Central memory CD8-positive, alpha-beta T cell (primary cell): ENCODE measurements around the gene GPR107.

Experiments
- ATAC-seq: fragments of 150-1000 bp; cut with Tn5 transposase; replicated peaks from 2 replicates; pipeline ENCODE4 v1.10.0; 2022; ENCODE audit warnings: mild to moderate bottlenecking, moderate FRiP score, moderate number of reproducible peaks; ENCODE audit not compliant: poor library complexity, severe bottlenecking; ENCODE audit errors: extremely low read depth
- DNase-seq, 2 donors: peaks; one replicate each; pipeline ENCODE4 v3.0.0; 2021; ENCODE audit warnings: low spot score in 2 of 2
- H3K27ac Mint-ChIP-seq: one replicate; pipeline ENCODE4 v1.8.0; 2022; ENCODE audit warnings: low read depth, mild to moderate bottlenecking, moderate library complexity, mixed read lengths
- H3K27me3 Mint-ChIP-seq: one replicate; pipeline ENCODE4 v1.8.0; 2022; ENCODE audit warnings: mixed read lengths
- H3K36me3 Mint-ChIP-seq: one replicate; pipeline ENCODE4 v1.8.0; 2022; ENCODE audit warnings: mild to moderate bottlenecking, moderate library complexity, mixed read lengths; ENCODE audit not compliant: insufficient read depth
- H3K4me1 Mint-ChIP-seq: one replicate; pipeline ENCODE4 v1.8.0; 2022; ENCODE audit warnings: mixed read lengths
- H3K4me3 Mint-ChIP-seq: one replicate; pipeline ENCODE4 v1.8.0; 2022; ENCODE audit warnings: mild to moderate bottlenecking, moderate library complexity, mixed read lengths
- H3K9me3 Mint-ChIP-seq: one replicate; pipeline ENCODE4 v1.8.0; 2022; ENCODE audit warnings: mixed read lengths

GPR107 gene

GRCh38 chr9:130078547-130078946, 24.8 kb downstream of the GPR107 start:
- H3K4me3 Mint-ChIP-seq: no peak overlapping the region
- no peaks in the 10 kb centered on the region for H3K27me3 Mint-ChIP-seq
- peaks cover 45% of the 10 kb centered on the region for H3K36me3 Mint-ChIP-seq
- ATAC-seq (no peak), DNase-seq (no peak)
- no peaks in the 10 kb centered on the region for H3K9me3 Mint-ChIP-seq
- H3K27ac Mint-ChIP-seq: no peak overlapping the region
- no peaks in the 10 kb centered on the region for H3K4me1 Mint-ChIP-seq

GRCh38 chr9:130084337-130084736, 30.6 kb downstream of the GPR107 start:
- no peak for DNase-seq
- Mint-ChIP-seq H3K36me3 (peaks cover 30% of the 10 kb centered on the region), H3K4me3 (no peak overlapping the region), H3K27ac (no peak overlapping the region), H3K4me1 (no peaks in the 10 kb centered on the region), H3K27me3 (no peaks in the 10 kb centered on the region), H3K9me3 (no peaks in the 10 kb centered on the region)
- ATAC-seq: no peak

GRCh38 chr9:130088051-130088450, 34.3 kb downstream of the GPR107 start:
- ATAC-seq: no peak
- no peaks in the 10 kb centered on the region for H3K4me1 Mint-ChIP-seq
- no peak for DNase-seq
- H3K4me3 Mint-ChIP-seq: no peak overlapping the region
- no peak overlapping the region for H3K27ac Mint-ChIP-seq
- no peaks in the 10 kb centered on the region for H3K27me3 Mint-ChIP-seq
- H3K36me3 Mint-ChIP-seq: peaks cover 34% of the 10 kb centered on the region
- H3K9me3 Mint-ChIP-seq: no peaks in the 10 kb centered on the region

GRCh38 chr9:130089141-130089540, 35.4 kb downstream of the GPR107 start:
- no peak overlapping the region for H3K27ac Mint-ChIP-seq
- no peaks in the 10 kb centered on the region for H3K27me3 Mint-ChIP-seq
- H3K36me3 Mint-ChIP-seq: peaks cover 38% of the 10 kb centered on the region
- H3K4me1 Mint-ChIP-seq: no peaks in the 10 kb centered on the region
- ATAC-seq: no peak
- H3K9me3 Mint-ChIP-seq: no peaks in the 10 kb centered on the region
- no peak for DNase-seq
- H3K4me3 Mint-ChIP-seq: no peak overlapping the region

GRCh38 chr9:130090915-130091314, 37.2 kb downstream of the GPR107 start:
- H3K36me3 Mint-ChIP-seq: peaks cover 43% of the 10 kb centered on the region
- H3K4me3 Mint-ChIP-seq: no peak overlapping the region
- no peaks in the 10 kb centered on the region for H3K27me3 Mint-ChIP-seq
- ATAC-seq (no peak), DNase-seq (no peak)
- peak overlapping the region; percentile 9 for H3K27ac Mint-ChIP-seq
- peaks cover 4% of the 10 kb centered on the region for H3K4me1 Mint-ChIP-seq
- no peaks in the 10 kb centered on the region for H3K9me3 Mint-ChIP-seq

- Mint-ChIP-seq H3K27me3 (no peaks in the 10 kb centered on the region), H3K4me1 (peaks cover 8% of the 10 kb centered on the region), H3K4me3 (no peak overlapping the region), H3K9me3 (no peaks in the 10 kb centered on the region), H3K27ac (peak overlapping the region; percentile 44), H3K36me3 (peaks cover 50% of the 10 kb centered on the region)
- no peak for DNase-seq
- ATAC-seq: no peak
Observed at GRCh38 chr9:130092910-130093309, 39.2 kb downstream of the GPR107 start.

GRCh38 chr9:130095872-130096271, 42.2 kb downstream of the GPR107 start:
- ATAC-seq (no peak), DNase-seq (no peak)
- Mint-ChIP-seq H3K27me3 (no peaks in the 10 kb centered on the region), H3K9me3 (no peaks in the 10 kb centered on the region), H3K27ac (peak overlapping the region; percentile 42), H3K4me1 (peaks cover 8% of the 10 kb centered on the region), H3K4me3 (no peak overlapping the region), H3K36me3 (peaks cover 47% of the 10 kb centered on the region)

- H3K27me3 Mint-ChIP-seq: no peaks in the 10 kb centered on the region
- H3K4me3 Mint-ChIP-seq: no peak overlapping the region
- H3K4me1 Mint-ChIP-seq: peaks cover 6% of the 10 kb centered on the region
- ATAC-seq (no peak), DNase-seq (no peak)
- H3K36me3 Mint-ChIP-seq: peaks cover 31% of the 10 kb centered on the region
- no peak overlapping the region for H3K27ac Mint-ChIP-seq
- no peaks in the 10 kb centered on the region for H3K9me3 Mint-ChIP-seq
Observed at GRCh38 chr9:130100681-130101080, 47.0 kb downstream of the GPR107 start.

- no peak for ATAC-seq
- Mint-ChIP-seq H3K27me3 (no peaks in the 10 kb centered on the region), H3K27ac (no peak overlapping the region), H3K4me1 (peaks cover 2% of the 10 kb centered on the region), H3K9me3 (no peaks in the 10 kb centered on the region), H3K4me3 (no peak overlapping the region), H3K36me3 (peaks cover 30% of the 10 kb centered on the region)
- DNase-seq: no peak
Observed at GRCh38 chr9:130101915-130102314, 48.2 kb downstream of the GPR107 start.

- ATAC-seq (no peak), DNase-seq (no peak)
- Mint-ChIP-seq H3K27ac (no peak overlapping the region), H3K36me3 (peaks cover 32% of the 10 kb centered on the region), H3K4me3 (no peak overlapping the region), H3K9me3 (no peaks in the 10 kb centered on the region), H3K27me3 (no peaks in the 10 kb centered on the region), H3K4me1 (peaks cover 17% of the 10 kb centered on the region)
Observed at GRCh38 chr9:130104491-130105193, 50.9 kb downstream of the GPR107 start.

- DNase-seq: no peak
- Mint-ChIP-seq H3K36me3 (peaks cover 23% of the 10 kb centered on the region), H3K9me3 (no peaks in the 10 kb centered on the region), H3K4me1 (peaks cover 20% of the 10 kb centered on the region), H3K27ac (no peak overlapping the region), H3K4me3 (no peak overlapping the region), H3K27me3 (no peaks in the 10 kb centered on the region)
- ATAC-seq: no peak
Observed at GRCh38 chr9:130106860-130107233, 53.1 kb downstream of the GPR107 start.

- H3K27ac Mint-ChIP-seq: no peak overlapping the region
- peak; percentile 87 for ATAC-seq
- no peaks in the 10 kb centered on the region for H3K27me3 Mint-ChIP-seq
- H3K9me3 Mint-ChIP-seq: no peaks in the 10 kb centered on the region
- peaks cover 22% of the 10 kb centered on the region for H3K36me3 Mint-ChIP-seq
- DNase-seq: peak; percentile 75 to 84
- H3K4me3 Mint-ChIP-seq: peak overlapping the region; percentile 54
- peaks cover 25% of the 10 kb centered on the region for H3K4me1 Mint-ChIP-seq
Observed at GRCh38 chr9:130107234-130107861, 53.6 kb downstream of the GPR107 start.

- Mint-ChIP-seq H3K27ac (no peak overlapping the region), H3K4me3 (no peak overlapping the region), H3K36me3 (peaks cover 21% of the 10 kb centered on the region), H3K27me3 (no peaks in the 10 kb centered on the region), H3K4me1 (peaks cover 26% of the 10 kb centered on the region), H3K9me3 (no peaks in the 10 kb centered on the region)
- DNase-seq: no peak
- no peak for ATAC-seq
Observed at GRCh38 chr9:130107955-130108354, 54.2 kb downstream of the GPR107 start.
